ENCODE measurements around the gene NEMP2. TPM values are rescaled to one million over a fixed set of nuclear protein-coding genes. Genes with fewer than 3 reads are reported as not detected.

Gene NEMP2
- total RNA-seq, 1 donor from 2014 or later: 3.8 TPM

DNA sequence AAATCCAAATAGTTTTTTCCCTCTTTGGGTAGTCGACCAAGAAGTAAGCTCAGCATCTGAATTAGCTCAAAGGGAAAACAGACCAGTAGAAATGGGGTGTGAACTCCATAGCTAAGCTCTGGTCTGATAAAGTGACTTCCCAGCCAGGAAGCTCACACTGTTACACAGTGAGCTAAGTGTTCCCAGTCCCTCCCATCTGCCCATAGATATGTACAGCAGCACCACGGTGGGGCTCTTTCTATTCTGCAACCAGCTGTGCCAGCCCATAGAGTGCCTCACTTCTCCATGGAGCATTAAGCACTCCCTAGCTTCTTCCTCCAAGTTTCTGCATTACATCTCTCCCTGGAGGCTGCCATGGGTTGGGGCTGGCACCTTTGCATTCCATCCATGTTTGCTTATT, 27.6 kb upstream of the NEMP2 start:
- H3K27me3 ChIP-seq (ENCODE audit: control insufficient read depth, insufficient read depth, low read length): no peaks in the 10 kb centered on the region
- no peak for DNase-seq (ENCODE audit: low read depth)
- H3K4me3 ChIP-seq (ENCODE audit: low read depth, low read length): no peak overlapping the region
- no peaks in the 10 kb centered on the region for H3K36me3 ChIP-seq (ENCODE audit: control insufficient read depth, insufficient read depth, low read length)
- TF ChIP-seq, protein P1, sequence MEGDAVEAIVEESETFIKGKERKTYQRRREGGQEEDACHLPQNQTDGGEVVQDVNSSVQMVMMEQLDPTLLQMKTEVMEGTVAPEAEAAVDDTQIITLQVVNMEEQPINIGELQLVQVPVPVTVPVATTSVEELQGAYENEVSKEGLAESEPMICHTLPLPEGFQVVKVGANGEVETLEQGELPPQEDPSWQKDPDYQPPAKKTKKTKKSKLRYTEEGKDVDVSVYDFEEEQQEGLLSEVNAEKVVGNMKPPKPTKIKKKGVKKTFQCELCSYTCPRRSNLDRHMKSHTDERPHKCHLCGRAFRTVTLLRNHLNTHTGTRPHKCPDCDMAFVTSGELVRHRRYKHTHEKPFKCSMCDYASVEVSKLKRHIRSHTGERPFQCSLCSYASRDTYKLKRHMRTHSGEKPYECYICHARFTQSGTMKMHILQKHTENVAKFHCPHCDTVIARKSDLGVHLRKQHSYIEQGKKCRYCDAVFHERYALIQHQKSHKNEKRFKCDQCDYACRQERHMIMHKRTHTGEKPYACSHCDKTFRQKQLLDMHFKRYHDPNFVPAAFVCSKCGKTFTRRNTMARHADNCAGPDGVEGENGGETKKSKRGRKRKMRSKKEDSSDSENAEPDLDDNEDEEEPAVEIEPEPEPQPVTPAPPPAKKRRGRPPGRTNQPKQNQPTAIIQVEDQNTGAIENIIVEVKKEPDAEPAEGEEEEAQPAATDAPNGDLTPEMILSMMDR (IDR thresholded peaks at IDR 0.05; ENCODE audit: insufficient read depth, low read length, poor library complexity, severe bottlenecking): no peak

DNA sequence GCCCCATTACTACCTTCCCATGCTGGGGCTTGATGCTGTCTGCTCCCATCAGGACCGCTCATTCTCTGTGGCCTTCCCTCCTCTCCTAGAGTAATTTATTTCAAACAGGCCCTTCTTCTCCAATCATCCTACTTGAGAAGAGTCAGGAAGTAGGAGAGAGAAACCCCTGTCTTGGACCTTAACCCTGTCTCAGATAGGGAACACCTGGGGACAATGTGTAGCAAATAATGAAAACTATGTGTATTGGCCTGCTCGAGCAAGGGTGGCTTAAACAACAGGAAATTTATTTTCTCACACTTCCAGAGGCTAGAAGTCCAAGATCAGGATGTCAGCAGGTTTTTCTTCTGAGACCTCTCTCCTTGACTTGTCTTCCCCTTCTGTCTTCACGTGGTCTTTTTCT, 26.6 kb upstream of the NEMP2 start:
- TF ChIP-seq, protein P1 (IDR thresholded peaks at IDR 0.05; ENCODE audit: insufficient read depth, low read length, poor library complexity, severe bottlenecking): no peak
- Histone ChIP-seq H3K36me3 (ENCODE audit: control insufficient read depth, insufficient read depth, low read length) (no peaks in the 10 kb centered on the region), H3K27me3 (ENCODE audit: control insufficient read depth, insufficient read depth, low read length) (no peaks in the 10 kb centered on the region), H3K4me3 (ENCODE audit: low read depth, low read length) (no peak overlapping the region)
- no peak for DNase-seq (ENCODE audit: low read depth)

DNA sequence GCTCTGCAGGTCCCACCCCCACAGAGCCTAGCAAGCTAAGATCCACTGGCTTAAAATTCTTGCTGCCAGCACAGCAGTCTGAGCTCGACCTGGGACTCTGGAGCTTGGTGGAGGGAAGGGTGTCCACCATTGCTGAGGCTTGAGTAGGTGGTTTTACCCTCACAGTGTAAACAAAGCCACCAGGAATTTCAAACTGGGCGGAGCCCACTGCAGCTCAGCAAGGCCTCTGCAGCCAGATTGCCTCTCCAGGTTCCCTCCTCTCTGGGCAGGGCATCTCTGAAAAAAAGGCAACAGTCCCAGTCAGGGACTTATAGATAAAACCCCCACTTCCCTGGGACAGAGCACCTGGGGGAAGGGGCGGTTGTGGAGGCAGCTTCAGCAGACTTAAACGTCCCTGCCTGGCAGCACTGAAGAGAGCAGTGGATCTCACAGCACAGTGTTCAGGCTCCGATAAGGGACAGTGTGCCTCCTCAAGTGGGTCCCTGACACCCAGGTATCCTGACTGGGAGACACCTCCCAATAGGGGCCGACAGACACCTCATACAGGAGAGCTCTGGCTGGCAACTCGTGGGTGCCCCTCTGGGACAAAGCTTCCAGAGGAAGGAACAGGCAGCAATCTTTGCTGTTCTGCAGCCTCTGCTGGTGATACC, 20.0 kb upstream of the NEMP2 start:
- H3K36me3 ChIP-seq (ENCODE audit: control insufficient read depth, insufficient read depth, low read length): no peaks in the 10 kb centered on the region
- H3K27me3 ChIP-seq (ENCODE audit: control insufficient read depth, insufficient read depth, low read length): no peaks in the 10 kb centered on the region
- no peak for DNase-seq (ENCODE audit: low read depth)
- TF ChIP-seq, protein P1 (IDR thresholded peaks at IDR 0.05; ENCODE audit: insufficient read depth, low read length, poor library complexity, severe bottlenecking): no peak
- no peak overlapping the region for H3K4me3 ChIP-seq (ENCODE audit: low read depth, low read length)

DNA sequence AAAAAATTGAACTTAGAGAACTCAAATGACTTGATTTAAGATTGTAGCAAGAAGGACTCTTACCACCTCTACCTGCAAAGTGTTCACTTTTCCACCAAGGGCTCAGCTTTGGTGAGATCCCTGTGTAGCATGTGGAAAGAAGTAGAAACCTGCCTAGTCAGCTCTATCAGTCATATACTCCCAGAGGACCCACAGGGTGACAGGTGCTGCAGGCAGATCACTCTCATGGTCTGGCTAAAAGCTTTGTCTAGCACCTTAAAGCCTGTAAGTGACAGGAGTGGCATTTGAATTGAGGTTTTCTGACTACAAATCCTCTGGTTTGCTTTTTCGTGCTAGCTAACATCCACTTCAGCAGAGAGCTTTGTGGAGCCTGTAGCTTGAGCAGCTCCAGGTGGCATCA, 18.7 kb upstream of the NEMP2 start:
- no peaks in the 10 kb centered on the region for H3K27me3 ChIP-seq (ENCODE audit: control insufficient read depth, insufficient read depth, low read length)
- DNase-seq (ENCODE audit: low read depth): no peak

DNA sequence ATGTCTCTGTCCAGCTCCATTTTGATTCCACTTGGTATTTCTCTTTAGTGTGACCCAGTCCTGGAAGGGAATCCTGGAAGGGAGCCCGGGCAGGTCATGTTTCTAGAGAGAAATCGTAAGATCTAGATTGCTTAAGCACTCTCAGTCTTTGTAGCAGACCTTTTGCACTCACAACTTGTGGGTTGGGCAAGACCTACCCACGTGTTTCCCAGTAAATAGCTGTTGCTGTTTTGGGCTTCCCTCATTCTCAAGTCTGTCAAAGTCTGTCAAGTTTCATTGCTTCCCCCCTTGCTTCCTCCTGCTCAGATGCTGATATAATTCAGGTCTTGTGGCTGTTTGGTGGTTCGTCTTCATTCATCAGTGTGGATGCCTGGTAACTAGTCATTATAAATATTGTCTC, 17.4 kb upstream of the NEMP2 start:
- Histone ChIP-seq H3K36me3 (ENCODE audit: control insufficient read depth, insufficient read depth, low read length) (no peaks in the 10 kb centered on the region), H3K27me3 (ENCODE audit: control insufficient read depth, insufficient read depth, low read length) (no peaks in the 10 kb centered on the region), H3K4me3 (ENCODE audit: low read depth, low read length) (no peak overlapping the region)
- no peak for DNase-seq (ENCODE audit: low read depth)
- TF ChIP-seq, protein P1 (IDR thresholded peaks at IDR 0.05; ENCODE audit: insufficient read depth, low read length, poor library complexity, severe bottlenecking): no peak

More for the DNA sequence above, 18.7 kb upstream of the NEMP2 start:
- Histone ChIP-seq H3K36me3 (ENCODE audit: control insufficient read depth, insufficient read depth, low read length) (no peaks in the 10 kb centered on the region), H3K4me3 (ENCODE audit: low read depth, low read length) (no peak overlapping the region)
- TF ChIP-seq, protein P1 (IDR thresholded peaks at IDR 0.05; ENCODE audit: insufficient read depth, low read length, poor library complexity, severe bottlenecking): no peak

DNA sequence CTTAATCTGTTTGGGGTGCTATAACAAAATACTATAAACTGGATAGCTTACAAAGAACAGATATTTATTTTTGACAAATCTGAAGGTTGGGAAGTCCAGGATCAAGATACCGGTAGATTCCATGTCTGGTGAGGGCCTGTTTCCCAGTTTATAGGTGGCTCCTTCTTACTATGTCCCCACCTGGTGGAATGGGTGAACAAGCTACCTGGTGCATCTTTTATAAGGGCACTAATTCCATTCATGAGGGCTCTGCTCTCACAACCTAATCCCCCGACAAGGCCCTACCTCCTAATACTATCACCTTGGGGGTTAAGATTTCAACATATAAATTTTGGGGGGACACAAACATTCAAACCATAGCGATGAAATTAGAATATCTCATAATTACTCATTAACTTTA, 15.6 kb upstream of the NEMP2 start:
- no peak for DNase-seq (ENCODE audit: low read depth)
- TF ChIP-seq, protein P1 (IDR thresholded peaks at IDR 0.05; ENCODE audit: insufficient read depth, low read length, poor library complexity, severe bottlenecking): no peak
- Histone ChIP-seq H3K36me3 (ENCODE audit: control insufficient read depth, insufficient read depth, low read length) (no peaks in the 10 kb centered on the region), H3K4me3 (ENCODE audit: low read depth, low read length) (no peak overlapping the region), H3K27me3 (ENCODE audit: control insufficient read depth, insufficient read depth, low read length) (no peaks in the 10 kb centered on the region)

Data from kidney epithelial cell (primary cell).